HepG2 (cell line): ENCODE measurements around the gene SPSB2. TPM values are rescaled to one million over a fixed set of nuclear protein-coding genes. Genes with fewer than 3 reads are reported as not detected.
"Not testable (repeated sequence)": the region's sequence is repeated elsewhere in the genome, so short reads cannot be mapped to it uniquely, and the experiment has no call there.

Experiments
- ATAC-seq: fragments of 200-7000 bp; cut with Tn5 transposase; 3 replicates; pipeline ENCODE4 v1.9.1; 2020; ENCODE audit warnings: mild to moderate bottlenecking, moderate library complexity
- BruUV-seq: library from RNA; stranded (reverse); fragments of 400-500 nt; replicated peaks from 2 replicates; lab custom pipeline; 2021; lab: Mats Ljungman, UMichigan
- CTCF ChIA-PET: fragments of 300-600 bp; formaldehyde crosslinking; extraction: SDS; loops from one replicate; lab custom pipeline; 2021; ENCODE audit warnings: low total read pairs, inconsistent platforms, low intra/inter-chr PET ratio; lab: Yijun Ruan, JAX
- POLR2A ChIA-PET: fragments of 350-600 bp; sonication (Branson Sonifier 250); formaldehyde crosslinking; loops from one replicate; lab custom pipeline; 2020; ENCODE audit warnings: antibody characterized with exemption, inconsistent platforms; lab: Yijun Ruan, JAX
- DNase-seq: peaks from one replicate; pipeline ENCODE4 v3.0.0-alpha.2; 2015; ENCODE audit warnings: low spot score
- FAIRE-seq: peaks from 3 replicates; lab custom pipeline; 2011; peaks lifted over from hg19 to GRCh38; lab: Jason Lieb, UNC
- H2AFZ ChIP-seq: one replicate; pipeline ENCODE4 v1.6.1; 2011; ENCODE audit warnings: low read length, inconsistent platforms
- H3K27ac ChIP-seq: fragments of 300-600 bp; 3 replicates; pipeline ENCODE4 v1.8.0; 2011; ENCODE audit warnings: mixed run types, mild to moderate bottlenecking, mixed read lengths, low read length, inconsistent platforms; ENCODE audit not compliant: insufficient read depth; ENCODE audit errors: extremely low read length
- H3K27me3 ChIP-seq, 2 experiments: fragments of 200-600 bp in 1 of 2; 2 replicates in 1 of 2; 3 replicates in 1 of 2; pipeline versions ENCODE4 v1.6.0 to v1.8.0; 2011; ENCODE audit warnings: low read length in 2 of 2, mild to moderate bottlenecking in 2 of 2, moderate library complexity in 2 of 2, inconsistent platforms in 1 of 2; ENCODE audit not compliant: insufficient read depth in 2 of 2, control insufficient read depth in 1 of 2
- H3K36me3 ChIP-seq, 2 experiments: fragments of 200-600 bp in 1 of 2; replicated peaks in 1 of 2; 2 replicates in 1 of 2; 3 replicates in 1 of 2; pipeline versions ENCODE4 v1.5.1 to v1.8.0; 2011; ENCODE audit warnings: low read length in 2 of 2, inconsistent platforms in 1 of 2; ENCODE audit not compliant: insufficient read depth in 2 of 2, control insufficient read depth in 1 of 2
- H3K4me1 ChIP-seq: 2 replicates; pipeline ENCODE4 v1.5.1; 2012; ENCODE audit warnings: low read length, inconsistent platforms; ENCODE audit not compliant: insufficient read depth
- H3K4me2 ChIP-seq: 2 replicates; pipeline ENCODE4 v1.6.0; 2011; ENCODE audit warnings: low read depth, low read length, inconsistent platforms
- H3K4me3 ChIP-seq, 3 experiments: fragments of 200-600 bp in 1 of 3; sonication (generic), shearing (Covaris generic) in 1 of 3; replicated peaks in 1 of 3; 2 replicates each; pipeline ENCODE4 v1.5.1; 2011 to 2016; ENCODE audit warnings: low read length in 3 of 3, inconsistent platforms in 2 of 3, low read depth in 2 of 3, mild to moderate bottlenecking in 2 of 3, control low read depth in 1 of 3, mixed read lengths in 1 of 3; ENCODE audit not compliant: insufficient read depth in 1 of 3
- H3K79me2 ChIP-seq: one replicate; pipeline ENCODE4 v1.6.1; 2011; ENCODE audit warnings: low read length, inconsistent platforms; ENCODE audit not compliant: insufficient read depth
- H3K9ac ChIP-seq: 2 replicates; pipeline ENCODE4 v1.6.0; 2011; ENCODE audit warnings: mild to moderate bottlenecking, low read depth, low read length, inconsistent platforms; ENCODE audit not compliant: insufficient read depth
- H3K9me3 ChIP-seq: 2 replicates; pipeline ENCODE4 v1.5.1; 2012; ENCODE audit warnings: mild to moderate bottlenecking, low read length
- H4K20me1 ChIP-seq: 2 replicates; pipeline ENCODE4 v1.6.0; 2011; ENCODE audit warnings: inconsistent platforms, mild to moderate bottlenecking, low read length, moderate library complexity; ENCODE audit not compliant: insufficient read depth
- CEBPB ChIP-seq: IDR thresholded peaks from 2 replicates; pipeline ENCODE4 v1.6.1; 2011; ENCODE audit warnings: low read depth, low read length, improper control_type of control experiment, borderline replicate concordance
- HOXA9 ChIP-seq: sonication (generic); formaldehyde crosslinking; IDR thresholded peaks from 2 replicates; pipeline ENCODE4 v1.8.1; 2022; ENCODE audit warnings: missing genetic modification reagents, mild to moderate bottlenecking, moderate library complexity, borderline replicate concordance
- MBD4 ChIP-seq: IDR thresholded peaks from 2 replicates; pipeline ENCODE4 v1.6.1; 2012; ENCODE audit warnings: low read length, inconsistent platforms, borderline replicate concordance
- NFKB2 ChIP-seq: sonication (generic); formaldehyde crosslinking; IDR thresholded peaks from 2 replicates; pipeline ENCODE4 v1.4.0; 2020; ENCODE audit warnings: missing genetic modification reagents, borderline replicate concordance
- ZNF644 ChIP-seq: IDR thresholded peaks from 2 replicates; pipeline ENCODE4 v1.6.1; 2016; ENCODE audit warnings: low read depth
- WGBS: methylation state at CpG from one replicate; pipeline ENCODE4 v1.1.6; 2017; ENCODE audit warnings: low lambda C conversion rate; 5-methylcytosine and 5-hydroxymethylcytosine counted together
- in situ Hi-C: cut with HindIII; loops from 2 replicates; pipeline ENCODE4 v1.10.0; 2017; ENCODE audit warnings: low pct_unique_long_range_greater_than_20kb; ENCODE audit not compliant: extremely low pct_ligation_motif_present
- intact Hi-C: fragments of 100-400 bp; cut with micrococcal nuclease; formaldehyde crosslinking; loops from one replicate; pipeline ENCODE4 v1.10.0; 2022; ENCODE audit not compliant: unreplicated experiment
- polyA plus RNA-seq, 8 experiments: library from polyadenylated mRNA; depleted of rRNA in 3 of 8; stranded (reverse) in 7 of 8; unstranded in 1 of 8; fragments of >200 nt; fragmentation: Illumina TruSeq in 4 of 8; extraction: Trizol in 4 of 8; gene quantifications; 2 replicates each; pipeline versions ENCODE4 v1.2.1 to v1.2.3, GENCODE V29; 2011 to 2016; ENCODE audit warnings: low read depth in 4 of 8, missing spikeins in 1 of 8, mixed read lengths in 1 of 8; ENCODE audit not compliant: insufficient read depth in 1 of 8
- total RNA-seq, 5 experiments: library from RNA; depleted of rRNA; stranded (reverse); fragments of >200 nt; fragmentation: Illumina TruSeq; extraction: Trizol; gene quantifications; 2 replicates each; pipeline ENCODE4 v1.2.3, GENCODE V29; 2016; ENCODE audit warnings: low read depth in 1 of 5
- TF ChIP-seq, protein P1 (sequence below): sonication (generic); formaldehyde crosslinking; IDR thresholded peaks from 2 replicates; pipeline ENCODE4 v1.4.0; 2020; ENCODE audit warnings: mild to moderate bottlenecking, low read depth, missing genetic modification reagents

SPSB2 gene
- total and polyA plus RNA-seq, 2 of the 13 experiments (the other 11 are each of a cell fraction or from before 2014, with no cell fraction given) = 2.0 to 6.2 TPM

DNA sequence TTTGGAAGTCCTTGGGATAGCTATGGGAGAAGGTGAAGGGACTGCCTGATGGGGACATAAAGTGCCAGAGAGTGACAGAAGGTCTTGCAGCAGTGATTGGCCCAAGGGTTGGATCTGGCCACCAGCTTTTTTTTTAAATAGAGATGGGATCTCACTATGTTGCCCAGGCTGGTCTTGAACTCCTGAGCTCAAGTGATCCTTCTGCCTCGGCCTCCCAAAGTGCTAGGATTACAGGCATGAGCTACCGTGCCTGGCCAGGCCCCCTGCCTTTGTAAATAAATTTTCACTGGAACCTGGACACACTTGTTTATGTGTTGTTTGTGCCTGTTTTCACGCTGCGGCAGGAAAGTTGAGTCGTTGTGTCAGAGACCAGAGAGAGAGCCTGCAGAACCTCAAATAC, 7.8 kb downstream of the SPSB2 start:
- ATAC-seq, FAIRE-seq, H3K9ac ChIP-seq, H3K4me2 ChIP-seq, H3K4me3 ChIP-seq, H2AFZ ChIP-seq, BruUV-seq, in situ Hi-C loops, H3K9me3 ChIP-seq, CTCF ChIA-PET, intact Hi-C loops, H3K27ac ChIP-seq, H3K27me3 ChIP-seq, DNase-seq: not testable (repeated sequence)
- Histone ChIP-seq H3K36me3 (peaks cover 26 to 56% of the 10 kb centered on the region in 2 experiments), H3K79me2 (peaks cover 29% of the 10 kb centered on the region), H3K4me1 (peaks cover 26% of the 10 kb centered on the region), H4K20me1 (peaks cover 24% of the 10 kb centered on the region)
- POLR2A ChIA-PET = interaction anchor here (1.0 to 6.0 kb wide), 2 partner anchors 12 to 26 kb away, joined by 3 to 132 read pairs; partner anchors contain the start of genes CDCA3 and USP5
- WGBS = 97% methylated on average over 5 of the region's 5 CpGs

GRCh38 chr12:6863586-6864321, 9.3 kb downstream of the SPSB2 start:
- H3K4me3 ChIP-seq = no peak overlapping the region
- H3K9me3 ChIP-seq = no peaks in the 10 kb centered on the region
- H3K4me2 ChIP-seq = no peak overlapping the region
- peaks cover 14% of the 10 kb centered on the region for H3K79me2 ChIP-seq
- intact Hi-C loops = no loop called here
- ATAC-seq = no peak
- no TSS peak for BruUV-seq
- peaks cover 9% of the 10 kb centered on the region for H4K20me1 ChIP-seq
- 99% methylated on average over 9 of the region's 16 CpGs for WGBS
- H3K27me3 ChIP-seq = no peaks in the 10 kb centered on the region; a peak in 1 of 5 replicates
- H3K36me3 ChIP-seq = peaks cover 29 to 57% of the 10 kb centered on the region in 2 experiments
- H3K27ac ChIP-seq = no peak overlapping the region
- no peak overlapping the region for H3K9ac ChIP-seq
- no peak overlapping the region for H2AFZ ChIP-seq
- POLR2A ChIA-PET = interaction anchor here (6.0 kb wide), 1 partner anchor 10 kb away, joined by 132 read pairs; the partner anchor contains the start of genes CDCA3 and USP5
- peaks cover 11% of the 10 kb centered on the region for H3K4me1 ChIP-seq
- TF ChIP-seq HOXA9 (CRISPR knock-in tag) (no peak), CEBPB (no peak), ZNF644 (CRISPR knock-in tag) (no peak), MBD4 (no peak), NFKB2 (no peak)
- TF ChIP-seq, protein P1, sequence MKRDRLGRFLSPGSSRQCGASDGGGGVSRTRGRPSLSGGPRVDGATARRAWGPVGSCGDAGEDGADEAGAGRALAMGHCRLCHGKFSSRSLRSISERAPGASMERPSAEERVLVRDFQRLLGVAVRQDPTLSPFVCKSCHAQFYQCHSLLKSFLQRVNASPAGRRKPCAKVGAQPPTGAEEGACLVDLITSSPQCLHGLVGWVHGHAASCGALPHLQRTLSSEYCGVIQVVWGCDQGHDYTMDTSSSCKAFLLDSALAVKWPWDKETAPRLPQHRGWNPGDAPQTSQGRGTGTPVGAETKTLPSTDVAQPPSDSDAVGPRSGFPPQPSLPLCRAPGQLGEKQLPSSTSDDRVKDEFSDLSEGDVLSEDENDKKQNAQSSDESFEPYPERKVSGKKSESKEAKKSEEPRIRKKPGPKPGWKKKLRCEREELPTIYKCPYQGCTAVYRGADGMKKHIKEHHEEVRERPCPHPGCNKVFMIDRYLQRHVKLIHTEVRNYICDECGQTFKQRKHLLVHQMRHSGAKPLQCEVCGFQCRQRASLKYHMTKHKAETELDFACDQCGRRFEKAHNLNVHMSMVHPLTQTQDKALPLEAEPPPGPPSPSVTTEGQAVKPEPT (CRISPR knock-in tag) = no peak
- TF ChIP-seq, all 625 proteins: peak for 0
- in situ Hi-C loops = no loop called here
- DNase-seq (no peak), FAIRE-seq (no peak)
- CTCF ChIA-PET = no interaction called here
